Measurements from ENCODE around the gene MGAT3. TPM values are rescaled to one million over a fixed set of nuclear protein-coding genes. Genes with fewer than 3 reads are reported as not detected.

The MGAT3 gene
- total RNA-seq, 4 donors from 2014 or later, result 0.08 to 1.3 (median 0.62) TPM

- Histone ChIP-seq H3K4me3 (no peak overlapping the region), H3K36me3 (no peaks in the 10 kb centered on the region), H3K27ac (no peak overlapping the region), H3K4me1 (peaks cover 0 to 6% (median 0%) of the 10 kb centered on the region in 3 donors), H3K27me3 (peaks cover 0 to 5% (median 0%) of the 10 kb centered on the region in 4 donors), H3K9me3 (no peaks in the 10 kb centered on the region)
- intact Hi-C loops (cut with DNase I), result no loop called here
- no peak for DNase-seq
- TF ChIP-seq, protein P1, sequence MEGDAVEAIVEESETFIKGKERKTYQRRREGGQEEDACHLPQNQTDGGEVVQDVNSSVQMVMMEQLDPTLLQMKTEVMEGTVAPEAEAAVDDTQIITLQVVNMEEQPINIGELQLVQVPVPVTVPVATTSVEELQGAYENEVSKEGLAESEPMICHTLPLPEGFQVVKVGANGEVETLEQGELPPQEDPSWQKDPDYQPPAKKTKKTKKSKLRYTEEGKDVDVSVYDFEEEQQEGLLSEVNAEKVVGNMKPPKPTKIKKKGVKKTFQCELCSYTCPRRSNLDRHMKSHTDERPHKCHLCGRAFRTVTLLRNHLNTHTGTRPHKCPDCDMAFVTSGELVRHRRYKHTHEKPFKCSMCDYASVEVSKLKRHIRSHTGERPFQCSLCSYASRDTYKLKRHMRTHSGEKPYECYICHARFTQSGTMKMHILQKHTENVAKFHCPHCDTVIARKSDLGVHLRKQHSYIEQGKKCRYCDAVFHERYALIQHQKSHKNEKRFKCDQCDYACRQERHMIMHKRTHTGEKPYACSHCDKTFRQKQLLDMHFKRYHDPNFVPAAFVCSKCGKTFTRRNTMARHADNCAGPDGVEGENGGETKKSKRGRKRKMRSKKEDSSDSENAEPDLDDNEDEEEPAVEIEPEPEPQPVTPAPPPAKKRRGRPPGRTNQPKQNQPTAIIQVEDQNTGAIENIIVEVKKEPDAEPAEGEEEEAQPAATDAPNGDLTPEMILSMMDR (IDR thresholded peaks at IDR 0.05), result no peak
- no peak for TF ChIP-seq POLR2A (IDR thresholded peaks at IDR 0.05)
- WGBS, 2 donors, result 94 to 96% methylated on average over 30 to 39 of the region's 70 CpGs
Observed at GRCh38 chr22:39487826-39488520, 31.2 kb downstream of the MGAT3 start.

DNA sequence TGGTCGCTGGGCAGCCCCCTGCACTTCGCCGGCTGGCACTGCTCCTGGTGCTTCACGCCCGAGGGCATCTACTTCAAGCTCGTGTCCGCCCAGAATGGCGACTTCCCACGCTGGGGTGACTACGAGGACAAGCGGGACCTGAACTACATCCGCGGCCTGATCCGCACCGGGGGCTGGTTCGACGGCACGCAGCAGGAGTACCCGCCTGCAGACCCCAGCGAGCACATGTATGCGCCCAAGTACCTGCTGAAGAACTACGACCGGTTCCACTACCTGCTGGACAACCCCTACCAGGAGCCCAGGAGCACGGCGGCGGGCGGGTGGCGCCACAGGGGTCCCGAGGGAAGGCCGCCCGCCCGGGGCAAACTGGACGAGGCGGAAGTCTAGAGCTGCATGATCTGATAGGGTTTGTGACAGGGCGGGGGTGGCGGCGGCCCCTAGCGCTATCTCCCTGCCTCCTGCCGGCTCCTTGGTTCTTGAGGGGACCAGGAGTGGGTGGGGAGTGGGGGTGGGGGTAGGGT lies 31.8 kb downstream of the MGAT3 start:
- Histone ChIP-seq H3K36me3 (no peaks in the 10 kb centered on the region), H3K27me3 (peaks cover 0 to 2% (median 0%) of the 10 kb centered on the region in 4 donors), H3K9me3 (no peaks in the 10 kb centered on the region), H3K4me3 (no peak overlapping the region), H3K27ac (no peak overlapping the region), H3K4me1 (peaks cover 0 to 8% (median 2%) of the 10 kb centered on the region in 3 donors)
- intact Hi-C loops (cut with DNase I), result no loop called here
- TF ChIP-seq POLR2A (IDR thresholded peaks at IDR 0.05), result no peak
- TF ChIP-seq, protein P1 (IDR thresholded peaks at IDR 0.05), result no peak
- DNase-seq, result no peak
- 93 to 97% methylated on average over 6 to 13 of the region's 39 CpGs for WGBS, 2 donors

GRCh38 chr22:39489094-39490068 lies 32.6 kb downstream of the MGAT3 start:
- DNase-seq, result no peak
- no peak overlapping the region for H3K4me3 ChIP-seq
- intact Hi-C loops (cut with DNase I), result no loop called here
- H3K27ac ChIP-seq, result no peak overlapping the region
- no peak for TF ChIP-seq POLR2A (IDR thresholded peaks at IDR 0.05)
- TF ChIP-seq, protein P1 (IDR thresholded peaks at IDR 0.05), result no peak
- H3K9me3 ChIP-seq, result no peaks in the 10 kb centered on the region
- H3K27me3 ChIP-seq, result no peaks in the 10 kb centered on the region
- no peaks in the 10 kb centered on the region for H3K36me3 ChIP-seq
- H3K4me1 ChIP-seq, result peaks cover 0 to 15% (median 5%) of the 10 kb centered on the region in 3 donors
- 66 to 73% methylated on average over 5 to 12 of the region's 17 CpGs for WGBS, 2 donors

- TF ChIP-seq, protein P1 (IDR thresholded peaks at IDR 0.05), result no peak
- no peak for TF ChIP-seq POLR2A (IDR thresholded peaks at IDR 0.05)
- intact Hi-C loops (cut with DNase I), result no loop called here
- no peak overlapping the region for H3K4me3 ChIP-seq
- DNase-seq, result peak; percentile 28
- WGBS, 2 donors, result 31 to 43% methylated on average over 8 to 9 of the region's 13 CpGs
- H3K27me3 ChIP-seq, result no peaks in the 10 kb centered on the region
- H3K4me1 ChIP-seq, result peaks cover 0 to 22% (median 5%) of the 10 kb centered on the region in 3 donors
- H3K9me3 ChIP-seq, result no peaks in the 10 kb centered on the region
- no peak overlapping the region for H3K27ac ChIP-seq
- no peaks in the 10 kb centered on the region for H3K36me3 ChIP-seq
Observed at GRCh38 chr22:39490135-39490798, 33.5 kb downstream of the MGAT3 start.
